GM23338 (cell line): ENCODE data around the gene DCAF17. TPM values are rescaled to one million over a fixed set of nuclear protein-coding genes. Genes with fewer than 3 reads are reported as not detected.

ENCODE experiments used
- ATAC-seq: fragments of 200-7000 bp; cut with Tn5 transposase; 3 replicates; pipeline ENCODE4 v1.9.1; 2020
- DNase-seq: peaks from one replicate; pipeline ENCODE4 v3.0.0-alpha.2; 2015; ENCODE audit warnings: low spot score
- H2AFZ ChIP-seq: fragments of 200-600 bp; sonication (generic); 2 replicates; pipeline ENCODE4 v1.8.0; 2016; ENCODE audit warnings: antibody characterized with exemption, mild to moderate bottlenecking, moderate library complexity
- H3F3A ChIP-seq: fragments of 200-600 bp; sonication (generic); replicated peaks from 2 replicates; pipeline ENCODE4 v1.8.0; 2017; ENCODE audit warnings: antibody characterized with exemption, mixed run types, low read depth
- H3K27ac ChIP-seq: fragments of 200-600 bp; sonication (generic); 2 replicates; pipeline ENCODE4 v1.6.1; 2016; ENCODE audit warnings: low read depth
- H3K27me3 ChIP-seq: fragments of 200-600 bp; sonication (generic); 2 replicates; pipeline ENCODE4 v1.8.0; 2016; ENCODE audit warnings: mild to moderate bottlenecking, mixed run types, moderate library complexity; ENCODE audit not compliant: insufficient read depth
- H3K36me3 ChIP-seq: fragments of 200-600 bp; sonication (generic); 2 replicates; pipeline ENCODE4 v1.8.0; 2016; ENCODE audit warnings: mild to moderate bottlenecking; ENCODE audit not compliant: insufficient read depth
- H3K4me1 ChIP-seq: fragments of 200-600 bp; sonication (generic); 2 replicates; pipeline ENCODE4 v1.8.0; 2016; ENCODE audit warnings: mild to moderate bottlenecking, moderate library complexity; ENCODE audit not compliant: insufficient read depth
- H3K4me2 ChIP-seq: fragments of 200-600 bp; sonication (generic); 2 replicates; pipeline ENCODE4 v1.7.1; 2017; ENCODE audit warnings: mixed run types
- H3K4me3 ChIP-seq: fragments of 200-600 bp; sonication (generic); 2 replicates; pipeline ENCODE4 v1.6.1; 2016; ENCODE audit warnings: mixed run types
- H3K79me2 ChIP-seq: fragments of 200-600 bp; sonication (generic); replicated peaks from 2 replicates; pipeline ENCODE4 v1.8.0; 2017; ENCODE audit warnings: mild to moderate bottlenecking; ENCODE audit not compliant: insufficient read depth
- H3K9me2 ChIP-seq: fragments of 200-600 bp; sonication (generic); 2 replicates; pipeline ENCODE4 v1.8.0; 2017; ENCODE audit not compliant: insufficient read depth
- H4K20me1 ChIP-seq: fragments of 200-600 bp; sonication (generic); replicated peaks from 2 replicates; pipeline ENCODE4 v1.8.0; 2017; ENCODE audit warnings: mild to moderate bottlenecking; ENCODE audit not compliant: insufficient read depth
- H3K27ac Mint-ChIP-seq: 2 replicates; pipeline ENCODE4 v1.8.0; 2020; ENCODE audit warnings: inconsistent platforms, mild to moderate bottlenecking, moderate library complexity, mixed read lengths
- H3K27me3 Mint-ChIP-seq: 3 replicates; pipeline ENCODE4 v1.8.0; 2022; ENCODE audit warnings: low read depth, mild to moderate bottlenecking, moderate library complexity, mixed read lengths, inconsistent platforms; ENCODE audit not compliant: insufficient read depth, poor library complexity
- H3K36me3 Mint-ChIP-seq: 3 replicates; pipeline ENCODE4 v1.8.0; 2021; ENCODE audit warnings: low read depth, mild to moderate bottlenecking, inconsistent platforms, moderate library complexity, mixed read lengths
- H3K4me1 Mint-ChIP-seq: 3 replicates; pipeline ENCODE4 v1.8.0; 2020; ENCODE audit warnings: mild to moderate bottlenecking, inconsistent platforms, mixed read lengths
- H3K4me3 Mint-ChIP-seq: 3 replicates; pipeline ENCODE4 v1.8.0; 2021; ENCODE audit warnings: moderate library complexity, mild to moderate bottlenecking, inconsistent platforms, mixed read lengths
- H3K9me3 Mint-ChIP-seq: 3 replicates; pipeline ENCODE4 v1.8.0; 2020; ENCODE audit warnings: moderate library complexity, mild to moderate bottlenecking, inconsistent platforms, mixed read lengths
- CTCF ChIP-seq, 2 experiments: fragments of 200-600 bp in 1 of 2; sonication (generic) in 1 of 2; conservative IDR thresholded peaks; 2 replicates each; pipeline versions ENCODE4 v1.5.1 to v1.6.1; 2016 to 2017; ENCODE audit warnings: antibody characterized with exemption in 2 of 2, low read depth in 2 of 2, mild to moderate bottlenecking in 2 of 2, moderate library complexity in 1 of 2
- JUNB ChIP-seq: IDR thresholded peaks from one replicate; pipeline ENCODE4 v1.6.1; 2016; ENCODE audit warnings: antibody characterized with exemption; ENCODE audit not compliant: unreplicated experiment
- NANOG ChIP-seq: IDR thresholded peaks from 2 replicates; pipeline ENCODE4 v1.6.1; 2016; ENCODE audit warnings: antibody characterized with exemption, borderline replicate concordance
- ZNF331 ChIP-seq: fragments of 250-450 bp; sonication (Bioruptor Pico); IDR thresholded peaks from 2 replicates; pipeline ENCODE4 v1.5.0; 2020; ENCODE audit warnings: low read depth, mild to moderate bottlenecking, moderate library complexity
- polyA plus RNA-seq: library from polyadenylated mRNA; unstranded; fragments of >200 nt; fragmentation: Nextera tagmentation; extraction: Ambion mirVana; gene quantifications from 2 replicates; pipeline ENCODE4 v1.2.1, GENCODE V29; 2016
- total RNA-seq: library from RNA; depleted of rRNA; stranded (reverse); fragments of >200 nt; shearing (Covaris generic); gene quantifications from 2 replicates; pipeline ENCODE4 v1.2.3, GENCODE V29; 2014
- TF ChIP-seq, protein P1 (sequence below): fragments of 250-450 bp; sonication (Bioruptor Pico); IDR thresholded peaks from 2 replicates; pipeline ENCODE4 v1.5.0; 2020; ENCODE audit warnings: mild to moderate bottlenecking, moderate library complexity

The DCAF17 gene
- total and polyA plus RNA-seq, 2 experiments from 2014 or later = 11.0 to 37.3 TPM

- Histone ChIP-seq H3K27ac (peak overlapping the region; percentile 79), H3K4me3 (no peak overlapping the region), H2AFZ (no peak overlapping the region), H3K9me2 (no peaks in the 10 kb centered on the region), H3K4me2 (peak overlapping the region; percentile 28; the same call in 1 of the 2 replicates), H3K4me1 (peaks cover 7% of the 10 kb centered on the region; the same call in 1 of the 2 replicates), H4K20me1 (no peaks in the 10 kb centered on the region), H3F3A (no peaks in the 10 kb centered on the region), H3K36me3 (no peaks in the 10 kb centered on the region), H3K27me3 (no peaks in the 10 kb centered on the region), H3K79me2 (no peaks in the 10 kb centered on the region)
- peak; percentile 84 for DNase-seq
- H3K36me3 Mint-ChIP-seq = peaks cover 11% of the 10 kb centered on the region; the same call in 2 of the 3 replicates
- TF ChIP-seq JUNB (no peak), NANOG (0 out of 2 replicates have a peak, but pooled peaks have one; percentile 25), ZNF331 (CRISPR knock-in tag) (no peak), CTCF (conservative IDR thresholded peaks at IDR 0.05; ENCODE audit: low read depth in 2 of 2) (no peak)
- TF ChIP-seq, protein P1, sequence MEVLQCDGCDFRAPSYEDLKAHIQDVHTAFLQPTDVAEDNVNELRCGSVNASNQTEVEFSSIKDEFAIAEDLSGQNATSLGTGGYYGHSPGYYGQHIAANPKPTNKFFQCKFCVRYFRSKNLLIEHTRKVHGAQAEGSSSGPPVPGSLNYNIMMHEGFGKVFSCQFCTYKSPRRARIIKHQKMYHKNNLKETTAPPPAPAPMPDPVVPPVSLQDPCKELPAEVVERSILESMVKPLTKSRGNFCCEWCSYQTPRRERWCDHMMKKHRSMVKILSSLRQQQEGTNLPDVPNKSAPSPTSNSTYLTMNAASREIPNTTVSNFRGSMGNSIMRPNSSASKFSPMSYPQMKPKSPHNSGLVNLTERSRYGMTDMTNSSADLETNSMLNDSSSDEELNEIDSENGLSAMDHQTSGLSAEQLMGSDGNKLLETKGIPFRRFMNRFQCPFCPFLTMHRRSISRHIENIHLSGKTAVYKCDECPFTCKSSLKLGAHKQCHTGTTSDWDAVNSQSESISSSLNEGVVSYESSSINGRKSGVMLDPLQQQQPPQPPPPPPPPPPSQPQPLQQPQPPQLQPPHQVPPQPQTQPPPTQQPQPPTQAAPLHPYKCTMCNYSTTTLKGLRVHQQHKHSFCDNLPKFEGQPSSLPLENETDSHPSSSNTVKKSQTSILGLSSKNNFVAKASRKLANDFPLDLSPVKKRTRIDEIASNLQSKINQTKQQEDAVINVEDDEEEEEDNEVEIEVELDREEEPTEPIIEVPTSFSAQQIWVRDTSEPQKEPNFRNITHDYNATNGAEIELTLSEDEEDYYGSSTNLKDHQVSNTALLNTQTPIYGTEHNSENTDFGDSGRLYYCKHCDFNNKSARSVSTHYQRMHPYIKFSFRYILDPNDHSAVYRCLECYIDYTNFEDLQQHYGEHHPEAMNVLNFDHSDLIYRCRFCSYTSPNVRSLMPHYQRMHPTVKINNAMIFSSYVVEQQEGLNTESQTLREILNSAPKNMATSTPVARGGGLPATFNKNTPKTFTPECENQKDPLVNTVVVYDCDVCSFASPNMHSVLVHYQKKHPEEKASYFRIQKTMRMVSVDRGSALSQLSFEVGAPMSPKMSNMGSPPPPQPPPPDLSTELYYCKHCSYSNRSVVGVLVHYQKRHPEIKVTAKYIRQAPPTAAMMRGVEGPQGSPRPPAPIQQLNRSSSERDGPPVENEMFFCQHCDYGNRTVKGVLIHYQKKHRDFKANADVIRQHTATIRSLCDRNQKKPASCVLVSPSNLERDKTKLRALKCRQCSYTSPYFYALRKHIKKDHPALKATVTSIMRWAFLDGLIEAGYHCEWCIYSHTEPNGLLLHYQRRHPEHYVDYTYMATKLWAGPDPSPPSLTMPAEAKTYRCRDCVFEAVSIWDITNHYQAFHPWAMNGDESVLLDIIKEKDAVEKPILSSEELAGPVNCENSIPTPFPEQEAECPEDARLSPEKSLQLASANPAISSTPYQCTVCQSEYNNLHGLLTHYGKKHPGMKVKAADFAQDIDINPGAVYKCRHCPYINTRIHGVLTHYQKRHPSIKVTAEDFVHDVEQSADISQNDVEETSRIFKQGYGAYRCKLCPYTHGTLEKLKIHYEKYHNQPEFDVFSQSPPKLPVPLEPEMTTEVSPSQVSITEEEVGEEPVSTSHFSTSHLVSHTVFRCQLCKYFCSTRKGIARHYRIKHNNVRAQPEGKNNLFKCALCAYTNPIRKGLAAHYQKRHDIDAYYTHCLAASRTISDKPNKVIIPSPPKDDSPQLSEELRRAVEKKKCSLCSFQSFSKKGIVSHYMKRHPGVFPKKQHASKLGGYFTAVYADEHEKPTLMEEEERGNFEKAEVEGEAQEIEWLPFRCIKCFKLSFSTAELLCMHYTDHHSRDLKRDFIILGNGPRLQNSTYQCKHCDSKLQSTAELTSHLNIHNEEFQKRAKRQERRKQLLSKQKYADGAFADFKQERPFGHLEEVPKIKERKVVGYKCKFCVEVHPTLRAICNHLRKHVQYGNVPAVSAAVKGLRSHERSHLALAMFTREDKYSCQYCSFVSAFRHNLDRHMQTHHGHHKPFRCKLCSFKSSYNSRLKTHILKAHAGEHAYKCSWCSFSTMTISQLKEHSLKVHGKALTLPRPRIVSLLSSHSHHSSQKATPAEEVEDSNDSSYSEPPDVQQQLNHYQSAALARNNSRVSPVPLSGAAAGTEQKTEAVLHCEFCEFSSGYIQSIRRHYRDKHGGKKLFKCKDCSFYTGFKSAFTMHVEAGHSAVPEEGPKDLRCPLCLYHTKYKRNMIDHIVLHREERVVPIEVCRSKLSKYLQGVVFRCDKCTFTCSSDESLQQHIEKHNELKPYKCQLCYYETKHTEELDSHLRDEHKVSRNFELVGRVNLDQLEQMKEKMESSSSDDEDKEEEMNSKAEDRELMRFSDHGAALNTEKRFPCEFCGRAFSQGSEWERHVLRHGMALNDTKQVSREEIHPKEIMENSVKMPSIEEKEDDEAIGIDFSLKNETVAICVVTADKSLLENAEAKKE (CRISPR knock-in tag) = peak; percentile 36; the same call in 1 of the 2 replicates
- peak overlapping the region; percentile 42 for H3K27ac Mint-ChIP-seq
- H3K27me3 Mint-ChIP-seq = no peaks in the 10 kb centered on the region
- ATAC-seq = peak; percentile 94
- H3K9me3 Mint-ChIP-seq = no peaks in the 10 kb centered on the region
- no peak overlapping the region for H3K4me3 Mint-ChIP-seq
- H3K4me1 Mint-ChIP-seq = peaks cover 22% of the 10 kb centered on the region; the same call in 2 of the 3 replicates
These were observed 48.9 kb downstream of the DCAF17 start for GRCh38 chr2:171482877-171483276.
